Lung microvascular endothelial cell (primary cell): ENCODE results near the gene FAM174B. TPM values are rescaled to one million over a fixed set of nuclear protein-coding genes. Genes with fewer than 3 reads are reported as not detected.
A peak's percentile ranks its signal among the peaks of the same experiment; 100 is the strongest.

Experiments used
- DNase-seq, 2 donors: peaks; one replicate each; pipeline versions ENCODE4 v3.0.0 to v3.0.0-alpha.2; 2010; ENCODE audit warnings: low read depth in 2 of 2
- total RNA-seq: library from RNA; depleted of rRNA; stranded (reverse); fragments of >200 nt; gene quantifications from 2 replicates; pipeline ENCODE4 v1.2.1, GENCODE V29; 2014

The FAM174B gene
- total RNA-seq, 1 donor from 2014 or later = 92.3 TPM

DNA sequence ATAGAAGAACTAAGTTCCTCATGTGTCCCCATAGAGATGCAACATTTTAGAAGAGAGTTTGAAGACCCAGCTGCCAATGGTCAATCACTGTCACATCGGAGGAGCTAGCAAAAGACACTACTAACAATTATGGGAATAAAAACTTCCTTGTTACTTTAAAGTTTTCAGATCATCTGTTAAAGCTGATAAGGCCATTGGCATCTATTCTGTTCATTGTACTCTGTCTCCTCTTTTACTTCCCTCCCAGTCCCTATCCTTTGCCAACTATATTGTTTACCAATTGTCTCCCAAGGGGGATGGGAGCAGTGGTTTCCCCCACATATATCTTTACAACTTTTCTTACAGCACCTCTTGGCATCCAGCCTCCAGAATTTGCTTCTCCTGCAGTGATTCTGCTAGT, 81.0 kb downstream of the FAM174B start:
- DNase-seq = peak in 1 of 2 donors; percentile 55

DNA sequence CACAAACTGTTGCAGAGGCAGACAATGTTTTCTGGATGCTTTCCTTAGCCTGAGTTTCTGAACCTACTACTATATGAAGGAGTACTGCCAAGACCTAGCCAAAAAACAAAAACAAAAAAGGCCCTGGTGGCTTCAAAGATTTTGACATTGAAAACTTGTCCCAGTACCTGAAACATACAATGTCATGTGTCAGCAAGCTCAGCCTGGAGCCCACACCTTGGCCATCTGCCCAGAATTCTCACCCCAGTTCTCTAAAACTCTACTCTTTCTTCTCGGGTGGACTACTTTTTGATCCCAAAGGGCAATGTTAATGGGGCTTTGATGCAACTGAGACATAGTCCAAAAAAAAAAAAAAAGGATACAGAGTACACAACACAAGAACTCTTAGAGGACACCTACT, 81.4 kb downstream of the FAM174B start:
- DNase-seq = peak in 1 of 2 donors; percentile 33

DNA sequence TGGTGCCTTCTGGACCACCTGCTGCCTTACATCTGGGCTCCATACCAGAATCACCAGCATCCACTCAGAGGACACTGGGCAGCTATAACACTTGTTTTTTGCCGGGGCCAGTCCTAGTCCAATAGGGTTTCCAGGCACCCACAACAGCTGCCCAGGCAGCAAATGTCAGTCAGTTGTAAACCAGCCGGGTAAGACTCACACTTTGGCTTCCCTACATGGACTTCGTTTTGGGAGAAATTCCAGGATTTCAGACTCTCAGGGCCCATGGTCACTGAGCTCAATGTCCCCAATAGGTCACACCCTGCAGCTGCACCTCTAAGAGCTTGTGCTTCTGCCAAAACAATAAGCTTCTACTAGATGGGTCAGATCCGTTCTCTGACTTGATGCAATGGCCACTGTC, 83.8 kb downstream of the FAM174B start:
- DNase-seq = no peak

DNA sequence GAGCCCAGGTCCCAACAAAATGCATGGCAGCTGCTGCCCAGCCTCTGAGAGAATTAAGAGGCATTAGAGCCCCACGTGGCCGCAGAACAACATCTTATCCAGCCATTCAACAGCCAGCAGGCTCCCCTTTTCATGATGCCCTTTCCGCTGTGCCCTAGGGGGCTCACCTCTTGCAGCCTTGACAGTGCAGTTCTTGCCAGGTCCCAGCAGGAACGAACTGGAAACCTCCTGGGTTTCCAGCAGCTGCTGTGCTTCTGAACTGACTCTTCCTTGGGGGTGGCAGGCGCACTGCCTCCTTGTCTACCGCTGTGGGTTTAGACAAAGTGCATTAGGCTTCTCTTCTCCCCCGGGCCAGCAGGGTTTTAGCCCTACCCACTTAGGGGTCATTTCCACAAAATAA, 85.2 kb downstream of the FAM174B start:
- DNase-seq = no peak

DNA sequence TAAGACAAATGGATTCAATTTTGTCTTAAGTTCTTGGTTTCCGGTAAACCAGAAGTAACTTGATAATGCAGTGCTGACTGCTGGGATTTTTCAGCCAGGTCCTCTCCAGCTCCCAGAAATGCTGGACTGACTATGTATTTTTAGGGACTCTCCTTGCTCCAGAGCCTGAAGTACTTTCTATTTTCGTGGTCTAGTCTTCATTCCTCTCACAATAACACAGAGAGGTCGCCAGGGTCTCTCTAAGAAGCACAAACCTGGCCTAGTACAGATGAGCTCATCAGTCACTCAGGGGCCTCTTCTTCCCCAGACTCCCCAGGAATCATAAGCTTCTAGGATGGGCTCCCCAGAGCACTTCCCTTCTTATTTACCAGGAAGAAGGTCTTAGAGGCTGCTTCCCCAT, 85.8 kb downstream of the FAM174B start:
- DNase-seq = no peak

Other genes with a start within 250 kb of the FAM174B start
- gene CHD2, start 244.5 kb upstream of the FAM174B start, total RNA-seq = 39.7 and 51.2 TPM in 2 replicates